ENCODE results near the gene CD177. TPM values are rescaled to one million over a fixed set of nuclear protein-coding genes. Genes with fewer than 3 reads are reported as not detected.

The CD177 gene
- total RNA-seq, 4 donors from 2014 or later, result 0.72 to 20.3 (median 3.5) TPM

GRCh38 chr19:43408043-43408442 is 54.6 kb downstream of the CD177 start:
- TF ChIP-seq, protein P1, sequence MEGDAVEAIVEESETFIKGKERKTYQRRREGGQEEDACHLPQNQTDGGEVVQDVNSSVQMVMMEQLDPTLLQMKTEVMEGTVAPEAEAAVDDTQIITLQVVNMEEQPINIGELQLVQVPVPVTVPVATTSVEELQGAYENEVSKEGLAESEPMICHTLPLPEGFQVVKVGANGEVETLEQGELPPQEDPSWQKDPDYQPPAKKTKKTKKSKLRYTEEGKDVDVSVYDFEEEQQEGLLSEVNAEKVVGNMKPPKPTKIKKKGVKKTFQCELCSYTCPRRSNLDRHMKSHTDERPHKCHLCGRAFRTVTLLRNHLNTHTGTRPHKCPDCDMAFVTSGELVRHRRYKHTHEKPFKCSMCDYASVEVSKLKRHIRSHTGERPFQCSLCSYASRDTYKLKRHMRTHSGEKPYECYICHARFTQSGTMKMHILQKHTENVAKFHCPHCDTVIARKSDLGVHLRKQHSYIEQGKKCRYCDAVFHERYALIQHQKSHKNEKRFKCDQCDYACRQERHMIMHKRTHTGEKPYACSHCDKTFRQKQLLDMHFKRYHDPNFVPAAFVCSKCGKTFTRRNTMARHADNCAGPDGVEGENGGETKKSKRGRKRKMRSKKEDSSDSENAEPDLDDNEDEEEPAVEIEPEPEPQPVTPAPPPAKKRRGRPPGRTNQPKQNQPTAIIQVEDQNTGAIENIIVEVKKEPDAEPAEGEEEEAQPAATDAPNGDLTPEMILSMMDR (IDR thresholded peaks at IDR 0.05), result no peak
- no peak for ATAC-seq (ENCODE audit: low FRiP score)

DNA sequence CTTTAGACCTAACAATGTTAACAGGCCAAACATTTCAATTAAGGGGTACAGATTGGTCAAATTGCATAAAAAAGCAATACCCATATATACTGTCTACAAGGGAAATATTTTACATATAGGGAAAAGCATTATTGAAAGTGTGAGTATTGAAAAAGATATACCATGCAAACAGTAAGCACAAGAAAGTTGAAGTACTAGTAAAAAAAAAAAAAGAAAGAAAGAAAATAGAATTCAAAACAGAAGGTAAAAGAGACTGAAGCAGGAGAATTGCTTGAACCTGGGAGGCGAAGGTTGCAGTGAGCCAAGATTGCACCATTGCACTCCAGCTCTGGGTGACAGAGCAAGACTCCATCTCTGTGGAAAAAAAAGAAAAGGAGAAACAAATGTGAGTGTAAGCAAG is 55.9 kb downstream of the CD177 start:
- ATAC-seq (ENCODE audit: low FRiP score) (no peak), DNase-seq (ENCODE audit: low spot score) (no peak)
- TF ChIP-seq, protein P1 (IDR thresholded peaks at IDR 0.05), result no peak

More at GRCh38 chr19:43408043-43408442, 54.6 kb downstream of the CD177 start:
- DNase-seq (ENCODE audit: low spot score), result no peak

GRCh38 chr19:43412441-43412840 is 59.0 kb downstream of the CD177 start:
- no peak for ATAC-seq (ENCODE audit: low FRiP score)
- TF ChIP-seq, protein P1 (IDR thresholded peaks at IDR 0.05), result no peak
- DNase-seq (ENCODE audit: low spot score), result no peak

Other genes with a start within 250 kb of the CD177 start
- gene PSG5, start 167.2 kb upstream of the CD177 start, total RNA-seq, result not detected
- gene PSG4, start 148.0 kb upstream of the CD177 start, total RNA-seq, result not detected
- not detected for gene PSG9, start 84.2 kb upstream of the CD177 start, total RNA-seq
- gene TEX101, start 61.2 kb downstream of the CD177 start, total RNA-seq, result not detected
- 10 to 100 TPM in 1 of 4 donors, 1 to 10 TPM in 1, under 1 TPM in 1, not detected in 1; 0.47 to 26.4 (median 1.9) TPM for gene LYPD3, start 111.9 kb downstream of the CD177 start, total RNA-seq
- 1 to 10 TPM; 2.0 to 8.7 (median 3.9) TPM for gene PHLDB3, start 151.1 kb downstream of the CD177 start, total RNA-seq
- 10 to 100 TPM; 32.4 to 52.3 (median 41.3) TPM for gene ETHE1, start 173.5 kb downstream of the CD177 start, total RNA-seq
- gene ZNF575, start 179.5 kb downstream of the CD177 start, total RNA-seq, result under 1 TPM in 1 of 4 donors, not detected in 3; 0.47 TPM
- 10 to 100 TPM; 13.0 to 24.1 (median 15.8) TPM for gene XRCC1, start 221.8 kb downstream of the CD177 start, total RNA-seq
- 10 to 100 TPM in 2 of 4 donors, 1 to 10 TPM in 2; 3.8 to 18.4 (median 8.6) TPM for gene PINLYP, start 222.1 kb downstream of the CD177 start, total RNA-seq
- 10 to 100 TPM; 14.4 to 24.0 (median 17.6) TPM for gene IRGQ, start 242.4 kb downstream of the CD177 start, total RNA-seq
- gene ZNF576, start 242.9 kb downstream of the CD177 start, total RNA-seq, result 10 to 100 TPM; 12.3 to 15.0 (median 13.3) TPM